HG03342 (cell line): ENCODE results near the gene CD7.
"Not testable (repeated sequence)": the region's sequence is repeated elsewhere in the genome, so short reads cannot be mapped to it uniquely, and the experiment has no call there.

Experiments
- ATAC-seq: cut with Tn5 transposase; IDR thresholded peaks from one replicate; pipeline ENCODE4 v1.9.1; 2021; ENCODE audit warnings: mild to moderate bottlenecking, moderate library complexity; ENCODE audit not compliant: unreplicated experiment

CD7 gene

GRCh38 chr17:82347994-82348393 lies 30.6 kb upstream of the CD7 start:
- not testable (repeated sequence) for ATAC-seq

GRCh38 chr17:82346342-82347300 lies 29.2 kb upstream of the CD7 start:
- ATAC-seq: no peak

- ATAC-seq: no peak
These were observed 28.0 kb upstream of the CD7 start for GRCh38 chr17:82345151-82345976.

GRCh38 chr17:82344175-82344907 lies 26.9 kb upstream of the CD7 start:
- ATAC-seq: no peak

- ATAC-seq: no peak
These were observed 26.2 kb upstream of the CD7 start for GRCh38 chr17:82343560-82343959.

- ATAC-seq: no peak
These were observed 25.1 kb upstream of the CD7 start for GRCh38 chr17:82342361-82343079.

- no peak for ATAC-seq
These were observed 22.5 kb upstream of the CD7 start for GRCh38 chr17:82339634-82340580.

- ATAC-seq: no peak
These were observed 21.6 kb upstream of the CD7 start for GRCh38 chr17:82338858-82339633.

GRCh38 chr17:82334622-82335394 lies 17.4 kb upstream of the CD7 start:
- no peak for ATAC-seq

GRCh38 chr17:82334204-82334621 lies 16.8 kb upstream of the CD7 start:
- no peak for ATAC-seq

GRCh38 chr17:82333279-82334171 lies 16.1 kb upstream of the CD7 start, which contains the start of gene SECTM1:
TSS of gene SECTM1 (minus strand) at chr17:82333766. CDS start at chr17:82327240, 6,526 bp downstream.
- no peak for ATAC-seq

- no peak for ATAC-seq
These were observed 15.4 kb upstream of the CD7 start for GRCh38 chr17:82332669-82333278.

- no peak for ATAC-seq
These were observed 14.0 kb upstream of the CD7 start for GRCh38 chr17:82331345-82331939.

GRCh38 chr17:82330322-82331239 lies 13.2 kb upstream of the CD7 start:
- ATAC-seq: no peak
